Vagina (tissue), 2 donors: ENCODE measurements around the gene FAM3C. TPM values are rescaled to one million over a fixed set of nuclear protein-coding genes. Genes with fewer than 3 reads are reported as not detected.

Source experiments
- DNase-seq, 2 donors: peaks; one replicate each; pipeline ENCODE4 v3.0.0-alpha.2; 2017; ENCODE audit errors: extremely low spot score in 2 of 2
- H3K27ac ChIP-seq: fragments of 200-600 bp; sonication (generic); one replicate; pipeline ENCODE4 v1.5.1; 2019
- H3K27me3 ChIP-seq: fragments of 200-600 bp; sonication (generic); one replicate; pipeline ENCODE4 v1.5.1; 2019
- H3K36me3 ChIP-seq, 2 donors: fragments of 200-600 bp; sonication (generic); one replicate each; pipeline ENCODE4 v1.5.1; 2017 to 2019
- H3K4me1 ChIP-seq: fragments of 200-600 bp; sonication (generic); one replicate; pipeline ENCODE4 v1.5.1; 2019
- H3K4me3 ChIP-seq, 2 donors: fragments of 200-600 bp; sonication (generic); 1 replicate in 1 of 2; 2 replicates in 1 of 2; pipeline ENCODE4 v1.5.1; 2016 to 2019
- H3K9me3 ChIP-seq: fragments of 200-600 bp; sonication (generic); one replicate; pipeline ENCODE4 v1.5.1; 2019
- CTCF ChIP-seq, 3 experiments: fragments of 450-650 bp in 2 of 3; fragments of 200-600 bp in 1 of 3; sonication (generic) in 1 of 3; IDR thresholded peaks; one replicate each; pipeline ENCODE4 v1.5.1; 2017 to 2019; ENCODE audit warnings: antibody characterized with exemption in 3 of 3, mild to moderate bottlenecking in 2 of 3, moderate library complexity in 2 of 3
- POLR2A ChIP-seq, 2 donors: fragments of 450-650 bp; IDR thresholded peaks; one replicate each; pipeline ENCODE4 v1.6.1; 2017; ENCODE audit warnings: antibody characterized with exemption in 2 of 2, mild to moderate bottlenecking in 2 of 2, moderate library complexity in 2 of 2
- POLR2AphosphoS5 ChIP-seq, 2 donors: sonication (generic); formaldehyde crosslinking; IDR thresholded peaks; one replicate each; pipeline ENCODE4 v1.9.0; 2017; ENCODE audit warnings: antibody characterized with exemption in 2 of 2, mild to moderate bottlenecking in 2 of 2, low read depth in 1 of 2; ENCODE audit not compliant: insufficient read depth in 1 of 2
- intact Hi-C: fragments of 100-400 bp; cut with DNase I; formaldehyde crosslinking; loops from one replicate; pipeline ENCODE4 v1.15.1; 2023
- total RNA-seq: library from RNA; depleted of rRNA; stranded (reverse); fragments of >200 nt; gene quantifications from one replicate; pipeline ENCODE4 v1.2.3, GENCODE V29; 2016

Gene FAM3C
- total RNA-seq, 1 donor from 2014 or later: 36.1 TPM

DNA sequence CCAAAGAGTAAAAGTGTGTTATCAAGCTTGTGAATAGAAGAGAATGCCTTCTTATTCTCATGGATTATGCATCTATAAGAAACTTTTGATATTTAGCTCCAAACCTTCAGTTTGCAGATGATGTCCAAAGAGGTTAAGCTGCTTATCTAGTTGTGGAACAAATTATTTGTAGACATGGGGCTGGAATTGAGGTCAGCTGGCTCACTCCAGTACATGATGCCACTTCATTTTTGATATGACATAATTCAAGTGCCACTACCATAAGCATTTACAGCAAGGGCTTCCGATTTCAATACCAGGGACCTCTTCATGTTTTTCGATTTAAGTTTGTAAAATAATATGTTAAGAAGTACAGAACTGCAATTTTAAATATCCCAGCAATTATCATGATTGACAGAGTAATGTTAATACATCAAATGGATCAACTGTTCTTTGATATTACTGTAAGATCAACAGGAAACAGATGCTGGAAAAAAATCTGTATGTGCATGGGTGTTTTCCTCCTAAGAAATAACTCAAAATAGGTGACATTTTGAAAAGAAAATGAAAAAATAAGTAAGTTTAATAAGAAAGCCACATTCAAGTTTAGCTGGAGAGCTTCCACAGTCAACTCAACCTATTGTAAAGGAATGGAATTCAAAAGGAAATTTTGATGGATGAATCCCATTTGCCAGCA is 12.7 kb downstream of the FAM3C start:
- Histone ChIP-seq H3K9me3 (no peaks in the 10 kb centered on the region), H3K4me1 (peaks cover 7% of the 10 kb centered on the region), H3K27ac (no peak overlapping the region), H3K27me3 (no peaks in the 10 kb centered on the region), H3K36me3 (peaks cover 0 to 4% of the 10 kb centered on the region in 2 donors), H3K4me3 (no peak overlapping the region)
- intact Hi-C loops: loop anchor here (5.0 kb wide), 1 partner anchor 756 kb away; no protein-coding TSS in a partner anchor
- no peak for DNase-seq
- TF ChIP-seq POLR2AphosphoS5 (IDR thresholded peaks at IDR 0.05; ENCODE audit: insufficient read depth in 1 of 2, low read depth in 1 of 2) (no peak), POLR2A (IDR thresholded peaks at IDR 0.05) (no peak)

DNA sequence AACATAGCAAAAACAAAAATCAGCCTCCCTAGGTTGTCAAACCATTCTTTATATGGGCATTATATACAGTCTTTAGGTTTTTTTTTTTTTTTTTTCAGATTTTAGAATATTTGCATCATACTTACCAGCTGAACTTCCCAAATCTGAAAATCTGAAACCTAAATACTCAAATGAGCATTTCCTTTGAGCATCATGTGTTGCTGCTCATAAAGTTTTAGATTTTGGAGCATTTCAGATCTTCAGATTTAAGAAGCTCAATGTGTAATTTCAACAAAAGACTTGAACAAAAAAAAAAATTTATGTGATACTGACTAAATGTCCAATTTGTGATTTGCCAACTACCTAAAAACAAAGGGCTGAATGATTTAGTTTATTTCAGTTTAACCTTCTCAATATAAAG is 13.6 kb downstream of the FAM3C start:
- intact Hi-C loops: loop anchor here (5.0 kb wide), 1 partner anchor 755 kb away; no protein-coding TSS in a partner anchor
- no peak overlapping the region for H3K4me3 ChIP-seq
- no peak for TF ChIP-seq POLR2A (IDR thresholded peaks at IDR 0.05)
- TF ChIP-seq POLR2AphosphoS5 (IDR thresholded peaks at IDR 0.05; ENCODE audit: insufficient read depth in 1 of 2, low read depth in 1 of 2): no peak
- TF ChIP-seq CTCF (IDR thresholded peaks at IDR 0.05): no peak
- no peak for DNase-seq
- H3K36me3 ChIP-seq: peaks cover 0 to 7% of the 10 kb centered on the region in 2 donors
- H3K4me1 ChIP-seq: peaks cover 7% of the 10 kb centered on the region
- H3K9me3 ChIP-seq: no peaks in the 10 kb centered on the region
- H3K27me3 ChIP-seq: no peaks in the 10 kb centered on the region
- no peak overlapping the region for H3K27ac ChIP-seq

DNA sequence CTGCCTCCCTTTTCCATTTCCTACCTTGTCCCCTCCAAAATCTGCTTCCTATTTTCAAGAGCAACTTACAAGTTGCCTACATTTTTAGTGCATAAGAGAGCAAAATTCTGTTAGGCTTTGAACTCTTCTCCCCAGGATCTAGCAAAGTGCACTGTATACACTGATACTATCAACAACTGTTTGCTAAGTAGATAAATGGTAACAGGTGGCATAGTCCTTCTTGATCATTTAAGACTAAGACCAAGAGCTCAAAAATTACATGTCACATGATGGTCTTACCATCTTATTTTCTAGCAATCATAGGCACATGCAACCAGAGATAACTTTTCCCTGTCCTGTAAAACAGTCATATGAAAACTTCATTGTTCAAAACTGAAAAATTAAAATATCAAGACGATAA is 16.2 kb downstream of the FAM3C start:
- TF ChIP-seq POLR2AphosphoS5 (IDR thresholded peaks at IDR 0.05; ENCODE audit: insufficient read depth in 1 of 2, low read depth in 1 of 2) (no peak), CTCF (IDR thresholded peaks at IDR 0.05) (no peak), POLR2A (IDR thresholded peaks at IDR 0.05) (no peak)
- intact Hi-C loops: loop anchor here (5.0 kb wide), 1 partner anchor 753 kb away; no protein-coding TSS in a partner anchor
- Histone ChIP-seq H3K9me3 (no peaks in the 10 kb centered on the region), H3K36me3 (peaks cover 0 to 7% of the 10 kb centered on the region in 2 donors), H3K4me1 (no peaks in the 10 kb centered on the region), H3K4me3 (no peak overlapping the region), H3K27me3 (no peaks in the 10 kb centered on the region), H3K27ac (no peak overlapping the region)
- no peak for DNase-seq

DNA sequence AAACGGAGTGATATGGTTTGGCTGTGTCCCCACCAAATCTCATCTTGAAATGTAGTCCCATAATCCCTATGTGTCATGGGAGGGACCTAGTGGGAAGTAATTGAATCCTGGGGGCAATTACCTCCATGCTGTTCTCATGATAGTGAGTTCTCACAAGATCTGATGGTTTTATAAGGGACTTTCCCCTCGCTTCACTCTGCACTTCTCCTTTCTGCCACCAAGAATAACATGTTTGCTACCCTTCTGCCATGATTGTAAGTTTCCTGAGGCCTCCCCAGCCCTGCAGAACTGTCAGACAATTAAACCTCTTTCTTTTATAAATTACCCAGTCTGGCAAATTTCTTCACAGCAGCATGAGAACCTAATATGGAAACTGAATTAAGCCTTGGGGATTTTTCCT is 19.1 kb downstream of the FAM3C start:
- H3K9me3 ChIP-seq: no peaks in the 10 kb centered on the region
- H3K4me3 ChIP-seq: no peak overlapping the region
- no peak for DNase-seq
- H3K27me3 ChIP-seq: no peaks in the 10 kb centered on the region
- H3K36me3 ChIP-seq: peaks cover 0 to 10% of the 10 kb centered on the region in 2 donors
- no peaks in the 10 kb centered on the region for H3K4me1 ChIP-seq
- TF ChIP-seq POLR2A (IDR thresholded peaks at IDR 0.05) (no peak), POLR2AphosphoS5 (IDR thresholded peaks at IDR 0.05; ENCODE audit: insufficient read depth in 1 of 2, low read depth in 1 of 2) (no peak), CTCF (IDR thresholded peaks at IDR 0.05) (no peak)
- H3K27ac ChIP-seq: no peak overlapping the region
- intact Hi-C loops: no loop called here

DNA sequence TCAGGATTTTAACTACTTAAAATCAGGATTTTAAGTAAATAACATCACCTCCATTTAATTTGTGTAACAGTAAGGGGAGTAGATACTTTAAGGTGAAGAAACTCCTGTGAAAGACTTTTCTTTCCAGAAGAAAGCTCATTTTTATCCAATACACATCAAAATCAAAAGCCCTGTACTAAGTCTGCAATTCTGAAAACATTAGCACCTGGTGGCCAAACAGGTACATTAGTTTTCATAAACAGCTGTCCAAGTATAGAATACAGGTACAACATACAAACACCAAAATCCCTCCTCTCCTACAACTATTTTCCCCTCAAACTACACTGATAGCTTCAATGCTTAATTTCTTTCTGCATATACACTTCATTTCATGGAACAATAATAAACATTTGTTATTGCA is 22.9 kb downstream of the FAM3C start:
- Histone ChIP-seq H3K9me3 (no peaks in the 10 kb centered on the region), H3K4me3 (no peak overlapping the region), H3K4me1 (no peaks in the 10 kb centered on the region), H3K36me3 (peaks cover 0 to 9% of the 10 kb centered on the region in 2 donors), H3K27ac (no peak overlapping the region), H3K27me3 (no peaks in the 10 kb centered on the region)
- no peak for DNase-seq
- intact Hi-C loops: no loop called here
- TF ChIP-seq CTCF (IDR thresholded peaks at IDR 0.05): no peak
- no peak for TF ChIP-seq POLR2A (IDR thresholded peaks at IDR 0.05)
- TF ChIP-seq POLR2AphosphoS5 (IDR thresholded peaks at IDR 0.05; ENCODE audit: insufficient read depth in 1 of 2, low read depth in 1 of 2): no peak
